Astrocyte of the spinal cord (primary cell): ENCODE measurements around the gene DHCR24.

ENCODE experiments used
- DNase-seq: peaks from one replicate; pipeline ENCODE4 v3.0.0; 2011; ENCODE audit warnings: low read depth, low spot score
- H3K4me3 ChIP-seq: 2 replicates; pipeline ENCODE4 v1.5.1; 2011; ENCODE audit warnings: low read depth, mild to moderate bottlenecking, low read length, moderate library complexity
- in situ Hi-C: cut with HindIII; loops from 2 replicates; pipeline ENCODE4 v1.10.0; 2017; ENCODE audit warnings: low sequenced_read_pairs
- TF ChIP-seq, protein P1 (sequence below): IDR thresholded peaks from 2 replicates; pipeline ENCODE4 v1.5.1; 2012; ENCODE audit warnings: low read depth, mild to moderate bottlenecking, low read length, inconsistent platforms

The DHCR24 gene

DNA sequence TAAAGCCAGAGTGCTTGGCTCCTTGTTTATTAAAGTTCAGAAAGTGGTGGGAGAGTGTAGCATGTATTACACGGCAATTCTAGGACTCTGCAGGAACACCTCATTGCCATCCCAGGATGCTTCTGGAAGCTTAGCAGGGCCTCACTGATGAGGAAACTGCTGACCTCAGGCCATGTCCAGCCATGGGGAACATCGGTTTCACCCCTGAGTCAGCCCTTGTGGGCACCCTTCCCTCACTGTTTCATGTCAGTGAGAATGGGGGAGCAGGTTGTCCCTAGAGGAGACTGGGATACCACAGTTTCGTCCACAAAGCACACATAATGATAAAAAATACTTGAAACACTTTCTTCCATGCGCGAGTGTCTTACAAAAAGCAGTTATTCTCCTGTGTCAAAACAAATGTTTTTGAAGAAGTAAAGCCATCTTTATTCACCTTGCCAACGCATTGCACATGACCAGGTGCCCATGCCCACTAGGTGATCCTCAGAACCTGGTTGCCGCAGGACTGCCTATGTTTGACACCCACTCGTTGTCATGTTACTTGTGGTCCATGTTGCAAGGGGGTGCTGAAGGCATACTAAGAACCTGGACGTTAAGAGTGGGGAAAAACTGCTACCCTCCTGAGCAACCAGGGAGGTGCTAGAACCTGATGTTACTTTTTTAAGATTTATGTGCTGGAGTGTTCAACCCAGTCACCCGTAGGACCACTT lies 44.6 kb downstream of the DHCR24 start:
- H3K4me3 ChIP-seq = no peak overlapping the region
- no peak for DNase-seq
- TF ChIP-seq, protein P1, sequence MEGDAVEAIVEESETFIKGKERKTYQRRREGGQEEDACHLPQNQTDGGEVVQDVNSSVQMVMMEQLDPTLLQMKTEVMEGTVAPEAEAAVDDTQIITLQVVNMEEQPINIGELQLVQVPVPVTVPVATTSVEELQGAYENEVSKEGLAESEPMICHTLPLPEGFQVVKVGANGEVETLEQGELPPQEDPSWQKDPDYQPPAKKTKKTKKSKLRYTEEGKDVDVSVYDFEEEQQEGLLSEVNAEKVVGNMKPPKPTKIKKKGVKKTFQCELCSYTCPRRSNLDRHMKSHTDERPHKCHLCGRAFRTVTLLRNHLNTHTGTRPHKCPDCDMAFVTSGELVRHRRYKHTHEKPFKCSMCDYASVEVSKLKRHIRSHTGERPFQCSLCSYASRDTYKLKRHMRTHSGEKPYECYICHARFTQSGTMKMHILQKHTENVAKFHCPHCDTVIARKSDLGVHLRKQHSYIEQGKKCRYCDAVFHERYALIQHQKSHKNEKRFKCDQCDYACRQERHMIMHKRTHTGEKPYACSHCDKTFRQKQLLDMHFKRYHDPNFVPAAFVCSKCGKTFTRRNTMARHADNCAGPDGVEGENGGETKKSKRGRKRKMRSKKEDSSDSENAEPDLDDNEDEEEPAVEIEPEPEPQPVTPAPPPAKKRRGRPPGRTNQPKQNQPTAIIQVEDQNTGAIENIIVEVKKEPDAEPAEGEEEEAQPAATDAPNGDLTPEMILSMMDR = no peak
- in situ Hi-C loops = no loop called here

DNA sequence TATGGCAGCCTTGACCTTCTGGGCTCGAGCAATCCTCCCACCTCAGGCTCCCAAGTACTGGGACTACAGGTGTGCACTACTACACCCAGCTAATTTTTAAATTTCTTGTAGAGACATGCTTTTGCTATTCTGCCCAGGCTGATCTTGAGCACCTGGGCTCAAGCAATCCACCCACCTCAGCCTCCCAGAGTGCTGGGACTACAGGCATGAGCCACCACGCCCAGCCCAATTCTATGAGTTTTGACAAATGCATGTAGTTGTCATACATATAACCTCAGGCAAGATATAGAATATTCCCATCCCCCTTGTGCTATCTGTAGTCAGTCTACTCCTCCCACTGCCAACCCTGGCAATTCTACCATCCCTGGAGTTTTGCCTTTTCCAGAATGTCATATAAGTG lies 47.2 kb downstream of the DHCR24 start:
- H3K4me3 ChIP-seq = no peak overlapping the region
- no peak for DNase-seq
- TF ChIP-seq, protein P1 = no peak
- in situ Hi-C loops = no loop called here

DNA sequence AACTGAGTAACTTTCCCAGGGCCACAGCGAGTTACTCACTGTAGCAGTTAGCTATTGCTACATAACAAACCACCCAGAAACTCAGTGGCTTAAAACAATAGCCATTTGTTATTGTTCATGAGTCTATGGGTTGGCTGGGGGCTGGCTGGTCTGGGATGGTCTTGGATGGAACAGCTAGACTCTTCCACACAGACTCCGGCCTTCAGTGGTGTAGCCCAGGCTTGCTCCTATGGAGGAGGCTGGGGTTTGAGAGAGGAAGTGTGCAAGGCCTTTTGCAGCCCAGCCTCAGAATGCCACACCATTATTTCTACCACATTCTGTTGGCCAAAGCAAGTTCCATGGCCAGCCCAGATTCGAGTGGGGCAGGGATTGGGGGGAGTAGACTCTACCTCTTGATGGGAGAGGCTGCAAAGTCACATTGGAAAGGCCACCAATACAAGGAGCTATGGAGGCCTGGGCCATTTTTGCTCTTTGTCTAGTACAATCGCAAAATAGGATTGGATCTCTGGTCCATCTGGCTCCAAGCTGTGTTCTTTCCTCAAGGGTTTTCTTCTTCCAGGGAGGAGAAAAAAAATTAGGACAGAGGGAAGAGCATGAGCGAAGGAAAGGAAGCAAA lies 48.3 kb downstream of the DHCR24 start:
- TF ChIP-seq, protein P1 = no peak
- in situ Hi-C loops = no loop called here
- no peak for DNase-seq
- H3K4me3 ChIP-seq = no peak overlapping the region

DNA sequence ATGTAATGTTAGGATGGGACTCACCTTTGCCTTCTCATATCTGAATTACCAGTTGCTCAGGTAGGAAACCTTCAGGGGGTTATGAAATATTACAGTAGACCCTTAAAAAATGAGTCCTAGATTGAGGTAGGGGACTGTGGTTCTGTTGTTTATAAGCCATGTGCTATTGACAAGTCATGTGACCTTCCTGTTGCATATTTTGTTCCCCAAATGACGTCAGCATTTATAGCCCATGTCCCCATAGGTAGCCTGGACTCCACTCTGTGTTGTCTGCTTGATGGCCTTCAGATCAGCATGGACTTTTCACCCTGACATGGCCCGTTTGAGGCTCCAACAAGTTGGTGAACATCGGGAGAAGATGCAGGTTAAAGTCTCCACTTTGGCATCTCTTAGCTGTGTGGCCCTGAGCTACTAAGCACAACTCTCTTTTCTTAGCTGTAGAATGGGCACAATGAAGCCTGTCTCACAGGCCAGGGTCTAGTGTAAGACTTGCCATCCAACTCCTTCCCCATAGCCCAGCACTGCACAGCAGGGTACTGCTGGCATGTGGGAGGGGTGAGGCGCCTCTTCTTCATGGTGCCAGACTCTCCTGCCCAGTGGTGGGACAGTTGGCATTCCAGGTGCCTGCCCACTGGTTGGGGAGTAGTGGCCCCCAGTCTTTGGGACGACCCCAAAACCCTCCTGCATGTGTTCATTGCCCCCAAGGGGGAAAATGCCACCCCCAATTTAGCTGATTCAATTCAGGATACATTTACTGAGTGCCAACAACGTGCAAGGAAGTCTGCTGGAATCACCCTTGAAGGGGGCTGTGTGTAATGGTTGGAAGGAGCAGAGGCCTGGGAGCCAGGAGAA lies 49.8 kb downstream of the DHCR24 start:
- H3K4me3 ChIP-seq = no peak overlapping the region
- TF ChIP-seq, protein P1 = no peak
- no peak for DNase-seq
- in situ Hi-C loops = no loop called here

DNA sequence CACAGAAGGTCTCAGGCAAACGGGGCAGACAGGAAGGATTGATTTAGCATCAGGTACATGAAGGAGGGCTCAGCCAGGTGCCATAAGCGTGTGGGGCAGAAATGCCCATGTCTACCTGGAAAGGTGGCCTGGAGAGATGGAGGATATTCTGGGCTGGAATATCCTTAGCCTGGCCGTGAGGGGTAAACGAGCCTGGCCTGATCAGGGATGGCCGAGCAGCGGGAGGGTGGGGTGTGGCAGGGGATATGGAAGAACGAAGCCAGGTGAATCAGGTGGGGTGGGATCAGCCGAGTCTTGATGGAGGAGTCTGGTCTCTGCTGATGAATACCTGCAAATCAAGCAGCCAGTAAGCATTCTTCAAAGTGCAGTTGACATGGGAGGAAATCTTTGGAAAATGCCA lies 50.4 kb downstream of the DHCR24 start:
- TF ChIP-seq, protein P1 = no peak
- H3K4me3 ChIP-seq = no peak overlapping the region
- in situ Hi-C loops = no loop called here
- no peak for DNase-seq

DNA sequence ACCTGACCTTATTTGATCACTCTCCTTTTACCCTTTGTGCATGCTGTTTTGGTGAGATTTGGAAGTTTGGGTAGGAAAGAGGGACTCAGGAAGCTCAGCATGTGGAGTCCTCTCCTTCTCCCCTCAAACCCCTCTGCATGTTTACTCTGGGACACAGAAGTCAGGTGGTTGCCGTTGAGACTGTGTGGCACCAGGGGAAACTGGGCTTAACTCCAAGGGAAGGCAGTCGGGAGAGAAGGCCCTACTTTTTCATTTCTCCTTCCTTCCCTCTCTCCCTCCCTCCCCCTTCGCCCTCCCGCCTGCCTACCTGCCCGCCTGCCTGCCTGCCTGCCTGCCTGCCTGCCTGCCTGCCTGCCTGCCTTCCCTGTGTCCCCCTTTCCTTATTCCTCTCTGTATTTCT lies 51.0 kb downstream of the DHCR24 start:
- no peak overlapping the region for H3K4me3 ChIP-seq
- TF ChIP-seq, protein P1 = no peak
- in situ Hi-C loops = no loop called here
- DNase-seq = no peak
